GM10847 (cell line): ENCODE data around the gene ZNF629.
A peak's percentile ranks its signal among the peaks of the same experiment; 100 is the strongest.

ENCODE experiments used
- POLR2A ChIP-seq: IDR thresholded peaks from 2 replicates; pipeline ENCODE4 v1.6.1; 2011; ENCODE audit not compliant: insufficient read length; ENCODE audit errors: extremely low read depth

Gene ZNF629

GRCh38 chr16:30775392-30776188 lies 11.4 kb downstream of the ZNF629 start:
- TF ChIP-seq POLR2A, result peak; percentile 25

GRCh38 chr16:30775131-30775391 lies 11.9 kb downstream of the ZNF629 start:
- TF ChIP-seq POLR2A, result no peak

- TF ChIP-seq POLR2A, result no peak
These were observed 12.5 kb downstream of the ZNF629 start for GRCh38 chr16:30774367-30775130.

GRCh38 chr16:30773826-30774225 lies 13.2 kb downstream of the ZNF629 start:
- no peak for TF ChIP-seq POLR2A

GRCh38 chr16:30771726-30772125 lies 15.3 kb downstream of the ZNF629 start:
- no peak for TF ChIP-seq POLR2A

- no peak for TF ChIP-seq POLR2A
These were observed 17.5 kb downstream of the ZNF629 start for GRCh38 chr16:30769379-30770089.

- no peak for TF ChIP-seq POLR2A
These were observed 18.3 kb downstream of the ZNF629 start for GRCh38 chr16:30768583-30769181.

GRCh38 chr16:30767767-30768465 lies 19.1 kb downstream of the ZNF629 start:
- no peak for TF ChIP-seq POLR2A

- no peak for TF ChIP-seq POLR2A
These were observed 20.1 kb downstream of the ZNF629 start for GRCh38 chr16:30766933-30767284.

GRCh38 chr16:30766206-30766932 lies 20.6 kb downstream of the ZNF629 start:
- no peak for TF ChIP-seq POLR2A

GRCh38 chr16:30764816-30765465 lies 22.1 kb downstream of the ZNF629 start:
- no peak for TF ChIP-seq POLR2A

GRCh38 chr16:30764086-30764485 lies 22.9 kb downstream of the ZNF629 start:
- TF ChIP-seq POLR2A, result no peak

GRCh38 chr16:30762991-30763725 lies 23.8 kb downstream of the ZNF629 start:
- no peak for TF ChIP-seq POLR2A
